Measurements from ENCODE around the gene CALHM5.

The CALHM5 gene

GRCh38 chr6:116556065-116556464, 44.6 kb downstream of the CALHM5 start:
- DNase-seq = no peak

GRCh38 chr6:116556814-116557415, 45.5 kb downstream of the CALHM5 start:
- DNase-seq = no peak

DNA sequence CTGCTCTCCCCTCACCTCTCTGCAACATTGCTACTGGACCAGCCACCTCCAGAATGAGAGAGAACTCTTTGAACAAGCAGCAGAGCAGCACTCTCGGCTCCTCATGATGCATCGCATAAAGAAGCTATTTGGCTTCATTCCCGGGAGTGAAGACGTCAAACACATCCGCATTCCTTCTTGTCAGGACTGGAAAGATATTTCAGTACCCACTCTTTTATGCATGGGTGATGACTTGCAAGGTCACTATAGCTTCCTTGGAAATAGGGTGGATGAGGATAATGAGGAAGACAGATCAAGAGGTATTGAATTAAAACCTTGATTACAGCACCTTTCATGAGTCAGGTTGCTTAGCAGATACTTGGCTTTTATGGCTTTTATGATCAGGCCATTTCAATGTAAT, 46.5 kb downstream of the CALHM5 start:
- DNase-seq = no peak

- no peak for DNase-seq
Measured at GRCh38 chr6:116560130-116560529, 48.7 kb downstream of the CALHM5 start.

- peak; percentile 78 for DNase-seq
Measured at GRCh38 chr6:116561377-116562018, 50.1 kb downstream of the CALHM5 start.

- DNase-seq = no peak
Measured at GRCh38 chr6:116562019-116562403, 50.6 kb downstream of the CALHM5 start.

DNA sequence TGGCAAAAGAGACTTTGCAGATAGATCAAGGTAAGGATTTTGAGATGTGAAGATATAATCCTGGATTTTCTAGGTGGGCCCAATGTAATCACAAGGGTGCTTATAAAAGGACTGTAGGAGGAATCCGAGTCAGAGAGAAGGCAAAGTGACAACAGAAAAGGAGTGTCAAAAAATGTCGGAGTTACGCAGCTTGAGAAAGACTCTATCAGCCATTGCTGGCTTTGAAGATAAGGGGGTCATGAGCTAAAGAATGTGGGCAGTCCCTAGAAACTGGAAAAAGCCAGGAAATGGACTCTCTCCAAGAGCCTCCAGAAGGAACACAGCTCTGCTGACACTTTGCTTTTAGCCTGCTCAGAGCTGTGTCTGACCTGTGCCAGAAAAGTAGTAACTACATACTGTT, 51.2 kb downstream of the CALHM5 start:
- DNase-seq = no peak

DNA sequence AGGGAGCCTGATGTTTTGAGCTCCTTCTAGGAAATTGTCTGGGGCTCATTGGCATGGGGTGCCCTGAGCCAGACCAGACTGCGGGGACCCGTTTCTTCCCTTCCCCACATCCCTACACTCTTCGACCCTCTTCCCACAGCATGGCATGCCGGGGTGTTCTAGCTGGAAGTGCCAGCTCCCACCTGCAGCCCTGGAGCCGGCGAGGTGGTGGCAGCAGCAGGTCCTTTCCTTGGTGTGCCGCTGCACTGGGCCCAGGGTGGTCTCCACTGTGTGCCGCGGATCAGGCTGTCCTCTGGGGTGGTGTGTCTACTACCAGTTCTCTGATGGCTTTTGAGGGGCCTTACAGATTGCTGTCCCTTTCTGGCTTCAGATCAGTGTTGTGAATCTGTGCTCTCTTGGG, 52.4 kb downstream of the CALHM5 start:
- DNase-seq = no peak

DNA sequence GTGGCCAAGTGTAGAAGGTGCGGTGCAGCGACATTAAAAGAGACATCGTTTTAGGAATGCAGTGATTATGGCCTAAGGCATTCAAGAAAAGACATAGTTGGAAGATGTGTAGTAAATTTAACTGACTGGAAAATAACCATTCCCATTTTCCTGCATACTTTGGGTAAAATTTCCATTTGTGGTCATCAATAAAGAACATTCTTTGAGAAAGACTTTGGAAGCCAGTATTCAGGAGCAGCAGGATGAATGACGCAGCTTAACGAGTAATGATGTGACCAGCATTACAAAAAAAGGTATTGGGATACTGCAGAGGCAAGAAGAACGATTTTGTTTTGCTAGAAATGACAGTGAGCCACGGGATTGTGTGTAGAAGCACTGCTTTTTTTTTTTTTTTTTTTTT, 52.9 kb downstream of the CALHM5 start:
- no peak for DNase-seq

DNA sequence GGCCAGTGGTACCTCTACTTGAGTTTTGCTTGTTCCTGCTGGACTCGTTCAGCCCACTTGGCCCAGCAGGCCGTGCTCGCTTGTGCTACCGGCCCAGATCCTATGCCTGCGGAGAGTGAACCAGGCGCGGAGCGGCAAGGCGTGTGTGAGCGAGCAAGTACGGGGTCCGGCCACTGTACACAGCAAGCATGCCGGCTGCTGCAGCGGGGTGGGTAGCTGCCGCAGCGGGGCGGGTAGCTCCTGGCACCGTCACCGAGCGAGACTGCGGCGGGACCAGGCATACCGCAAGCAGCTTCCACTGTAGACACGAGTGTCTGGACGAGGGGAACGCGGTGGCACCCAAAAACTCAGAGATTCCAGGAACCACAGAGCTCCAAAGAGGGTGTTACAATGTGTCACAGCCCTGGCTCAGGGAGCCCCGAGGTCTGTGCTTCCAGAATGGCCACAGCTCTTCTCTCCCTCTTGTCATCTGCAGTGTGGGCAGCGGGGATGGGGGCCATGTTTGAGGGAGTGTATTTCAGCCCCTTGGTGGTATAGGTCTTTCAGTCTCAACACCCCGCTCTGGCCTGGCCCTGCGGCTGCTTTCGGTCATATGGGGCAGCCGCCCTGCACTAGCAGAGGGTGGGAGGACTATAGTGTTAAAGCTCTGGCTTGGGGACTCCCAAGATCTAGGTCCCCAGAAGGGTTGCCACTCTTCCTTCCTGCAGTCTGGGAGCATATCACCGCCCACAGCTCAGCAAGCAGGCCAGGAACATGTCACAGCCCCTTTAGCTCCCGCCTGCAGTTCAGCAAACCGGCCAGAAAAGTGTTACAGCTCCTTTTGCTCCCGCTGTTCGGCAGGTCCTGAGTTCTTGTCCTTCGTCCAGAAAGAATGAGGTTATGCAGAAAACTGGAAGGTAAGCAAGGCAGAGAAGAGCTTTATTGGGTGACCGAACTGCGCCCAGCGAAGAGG, 53.8 kb downstream of the CALHM5 start:
- DNase-seq = peak; percentile 5

- DNase-seq = no peak
Measured at GRCh38 chr6:116568111-116568510, 56.7 kb downstream of the CALHM5 start.

- DNase-seq = no peak
Measured at GRCh38 chr6:116568821-116569755, 57.6 kb downstream of the CALHM5 start.

GRCh38 chr6:116570856-116571682, 59.6 kb downstream of the CALHM5 start, which contains the start of gene RWDD1:
Gene RWDD1, plus strand, starts transcription at chr6:116571504. Its CDS starts 79 bp downstream, at chr6:116571583.
- DNase-seq = peak; percentile 99

GRCh38 chr6:116571683-116572000, 60.2 kb downstream of the CALHM5 start:
- DNase-seq = no peak

DNA sequence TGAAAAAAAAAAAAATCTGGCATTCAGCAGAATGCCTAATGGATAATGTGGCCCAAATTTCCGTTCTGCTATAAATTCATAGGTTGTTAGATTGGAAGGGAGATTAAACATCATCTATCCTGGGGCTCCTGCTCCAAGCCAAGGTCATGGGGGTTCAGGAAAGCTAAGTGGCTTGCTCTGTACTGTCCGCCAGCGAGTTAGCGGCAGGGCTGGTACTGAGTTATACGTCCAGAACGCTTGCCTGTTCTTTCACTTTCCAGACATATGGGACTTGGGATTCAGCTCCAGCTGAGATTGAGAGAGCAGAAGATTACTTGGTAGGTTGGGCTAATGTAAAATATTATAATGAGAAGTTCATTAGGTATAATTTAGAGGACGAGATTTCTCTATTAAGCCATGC, 60.7 kb downstream of the CALHM5 start:
- DNase-seq = peak; percentile 6

Data from CD4-positive, alpha-beta T cell treated with Interleukin-17A for 1 hour (primary cell).